Measurements from ENCODE around the gene ASAP3.

DNA sequence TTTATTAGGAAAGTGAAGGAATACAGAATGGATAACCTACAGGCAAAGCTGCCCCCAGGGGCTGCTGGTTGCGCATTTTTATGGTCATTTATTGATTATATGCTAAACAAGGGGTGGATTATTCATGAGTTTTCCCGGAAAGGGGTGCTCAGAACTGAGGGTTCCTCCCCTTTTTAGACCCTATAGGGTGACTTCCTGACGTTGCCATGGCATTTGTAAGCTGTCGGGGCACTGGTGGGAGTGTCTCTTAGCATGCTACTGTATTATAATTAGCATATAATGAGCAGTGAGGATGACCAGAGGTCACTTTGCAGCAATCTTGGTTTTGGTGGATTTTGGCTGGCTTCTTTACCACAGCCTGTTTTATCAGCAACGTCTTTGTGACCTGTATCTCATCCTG, 5.9 kb upstream of the ASAP3 start:
- TF ChIP-seq POLR2A (IDR thresholded peaks at IDR 0.05): no peak
- no peak for TF ChIP-seq CTCF (IDR thresholded peaks at IDR 0.05)
- no peak for TF ChIP-seq EP300 (IDR thresholded peaks at IDR 0.05)
